Suprapubic skin (tissue), 4 donors: Measurements from ENCODE around the gene KLHL25.

Source experiments
- POLR2A ChIP-seq, 2 donors: fragments of 450-650 bp; IDR thresholded peaks; one replicate each; pipeline ENCODE4 v1.6.1; 2017; ENCODE audit warnings: antibody characterized with exemption in 2 of 2, mild to moderate bottlenecking in 2 of 2, moderate library complexity in 2 of 2
- POLR2AphosphoS5 ChIP-seq, 3 donors: sonication (generic); formaldehyde crosslinking; IDR thresholded peaks; one replicate each; pipeline ENCODE4 v1.6.1; 2017; ENCODE audit warnings: antibody characterized with exemption in 3 of 3
- TF ChIP-seq, protein P1 (sequence below), 2 donors: fragments of 200-600 bp in 1 of 2; fragments of 450-650 bp in 1 of 2; sonication (generic) in 1 of 2; IDR thresholded peaks; one replicate each; pipeline ENCODE4 v1.5.1; 2016 to 2019; ENCODE audit warnings: antibody characterized with exemption in 2 of 2, mild to moderate bottlenecking in 1 of 2, moderate library complexity in 1 of 2

DNA sequence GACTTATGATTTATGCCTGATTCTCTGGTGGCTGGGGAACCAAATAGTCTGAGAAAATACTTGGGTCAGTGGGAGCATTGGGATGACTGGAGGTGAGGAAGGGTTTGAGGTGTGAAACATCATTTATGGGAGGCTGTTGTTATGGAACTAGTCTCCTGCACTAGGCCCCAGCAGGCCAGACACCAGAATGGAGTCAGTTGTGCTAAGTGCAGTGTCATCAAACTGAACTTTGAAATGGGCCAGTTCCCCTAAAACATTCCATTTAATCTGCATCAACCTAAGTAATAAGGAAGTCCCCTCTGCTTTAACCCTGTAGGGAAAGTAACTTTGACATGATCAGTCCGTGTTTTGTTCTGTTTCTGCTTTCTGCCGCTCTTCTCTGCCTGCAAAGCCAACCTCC, 44.9 kb upstream of the KLHL25 start:
- TF ChIP-seq, protein P1, sequence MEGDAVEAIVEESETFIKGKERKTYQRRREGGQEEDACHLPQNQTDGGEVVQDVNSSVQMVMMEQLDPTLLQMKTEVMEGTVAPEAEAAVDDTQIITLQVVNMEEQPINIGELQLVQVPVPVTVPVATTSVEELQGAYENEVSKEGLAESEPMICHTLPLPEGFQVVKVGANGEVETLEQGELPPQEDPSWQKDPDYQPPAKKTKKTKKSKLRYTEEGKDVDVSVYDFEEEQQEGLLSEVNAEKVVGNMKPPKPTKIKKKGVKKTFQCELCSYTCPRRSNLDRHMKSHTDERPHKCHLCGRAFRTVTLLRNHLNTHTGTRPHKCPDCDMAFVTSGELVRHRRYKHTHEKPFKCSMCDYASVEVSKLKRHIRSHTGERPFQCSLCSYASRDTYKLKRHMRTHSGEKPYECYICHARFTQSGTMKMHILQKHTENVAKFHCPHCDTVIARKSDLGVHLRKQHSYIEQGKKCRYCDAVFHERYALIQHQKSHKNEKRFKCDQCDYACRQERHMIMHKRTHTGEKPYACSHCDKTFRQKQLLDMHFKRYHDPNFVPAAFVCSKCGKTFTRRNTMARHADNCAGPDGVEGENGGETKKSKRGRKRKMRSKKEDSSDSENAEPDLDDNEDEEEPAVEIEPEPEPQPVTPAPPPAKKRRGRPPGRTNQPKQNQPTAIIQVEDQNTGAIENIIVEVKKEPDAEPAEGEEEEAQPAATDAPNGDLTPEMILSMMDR (IDR thresholded peaks at IDR 0.05): no peak
- TF ChIP-seq POLR2A (IDR thresholded peaks at IDR 0.05): no peak
- TF ChIP-seq POLR2AphosphoS5 (IDR thresholded peaks at IDR 0.05): no peak
